ENCODE measurements around the gene SIK2. TPM values are rescaled to one million over a fixed set of nuclear protein-coding genes. Genes with fewer than 3 reads are reported as not detected.

SIK2 gene
- total and polyA plus RNA-seq, 9 of the 15 experiments (the other 6 are each of a cell fraction or from before 2014, with no cell fraction given): 0.74 to 11.6 (median 3.8) TPM

DNA sequence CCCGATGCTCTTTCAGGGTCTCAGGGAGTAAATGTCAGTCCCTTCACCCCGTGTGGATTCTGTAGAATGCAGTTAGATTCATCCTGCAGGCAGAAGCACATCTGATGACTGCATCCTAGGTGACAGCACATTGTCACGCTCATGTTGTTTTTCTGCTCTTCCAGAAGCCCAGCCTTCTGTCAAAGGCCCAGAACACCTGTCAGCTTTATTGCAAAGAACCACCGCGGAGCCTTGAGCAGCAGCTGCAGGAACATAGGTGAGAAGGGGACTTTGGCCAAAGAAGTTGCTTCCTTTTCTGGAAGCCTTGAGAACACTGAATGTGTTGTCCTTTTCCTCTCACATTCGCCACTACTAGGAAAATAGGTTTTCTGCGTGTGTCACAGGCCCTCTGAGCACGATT lies 120.3 kb downstream of the SIK2 start (continued):
- TF ChIP-seq, protein P1, sequence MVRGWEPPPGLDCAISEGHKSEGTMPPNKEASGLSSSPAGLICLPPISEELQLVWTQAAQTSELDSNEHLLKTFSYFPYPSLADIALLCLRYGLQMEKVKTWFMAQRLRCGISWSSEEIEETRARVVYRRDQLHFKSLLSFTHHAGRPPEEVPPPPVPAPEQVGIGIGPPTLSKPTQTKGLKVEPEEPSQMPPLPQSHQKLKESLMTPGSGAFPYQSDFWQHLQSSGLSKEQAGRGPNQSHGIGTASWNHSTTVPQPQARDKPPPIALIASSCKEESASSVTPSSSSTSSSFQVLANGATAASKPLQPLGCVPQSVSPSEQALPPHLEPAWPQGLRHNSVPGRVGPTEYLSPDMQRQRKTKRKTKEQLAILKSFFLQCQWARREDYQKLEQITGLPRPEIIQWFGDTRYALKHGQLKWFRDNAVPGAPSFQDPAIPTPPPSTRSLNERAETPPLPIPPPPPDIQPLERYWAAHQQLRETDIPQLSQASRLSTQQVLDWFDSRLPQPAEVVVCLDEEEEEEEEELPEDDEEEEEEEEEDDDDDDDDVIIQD (CRISPR knock-in tag; IDR thresholded peaks at IDR 0.05): no peak
- no peak for TF ChIP-seq ARHGAP35 (IDR thresholded peaks at IDR 0.05; ENCODE audit: partially characterized antibody)

DNA sequence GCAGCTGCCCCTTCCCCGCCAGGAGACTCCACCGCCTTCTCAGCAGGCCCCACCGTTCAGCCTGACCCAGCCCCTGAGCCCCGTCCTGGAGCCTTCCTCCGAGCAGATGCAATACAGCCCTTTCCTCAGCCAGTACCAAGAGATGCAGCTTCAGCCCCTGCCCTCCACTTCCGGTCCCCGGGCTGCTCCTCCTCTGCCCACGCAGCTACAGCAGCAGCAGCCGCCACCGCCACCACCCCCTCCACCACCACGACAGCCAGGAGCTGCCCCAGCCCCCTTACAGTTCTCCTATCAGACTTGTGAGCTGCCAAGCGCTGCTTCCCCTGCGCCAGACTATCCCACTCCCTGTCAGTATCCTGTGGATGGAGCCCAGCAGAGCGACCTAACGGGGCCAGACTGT lies 121.3 kb downstream of the SIK2 start:
- no peak for ATAC-seq
- no peak overlapping the region for H3K27ac ChIP-seq (ENCODE audit: extremely low read depth, low read depth, low read length)
- no peaks in the 10 kb centered on the region for H3K79me2 ChIP-seq (ENCODE audit: control insufficient read depth, insufficient read depth, low read length)
- H3K4me1 ChIP-seq (replicated peaks in 1 of 2; ENCODE audit: control insufficient read depth in 2 of 2, insufficient read depth in 2 of 2, low read length in 2 of 2): no peaks in the 10 kb centered on the region
- no peaks in the 10 kb centered on the region for H3K9me1 ChIP-seq (ENCODE audit: control insufficient read depth, insufficient read depth, low read length)
- TF ChIP-seq POLR2G (IDR thresholded peaks at IDR 0.05; ENCODE audit: low read depth, low read length) (peak; percentile 37; the same call in 1 of the 2 replicates), FOXM1 (IDR thresholded peaks at IDR 0.05; ENCODE audit: low read depth) (no peak), FOXM1 (CRISPR knock-in tag; IDR thresholded peaks at IDR 0.05; ENCODE audit: low read depth) (no peak)
- TF ChIP-seq, protein P2, sequence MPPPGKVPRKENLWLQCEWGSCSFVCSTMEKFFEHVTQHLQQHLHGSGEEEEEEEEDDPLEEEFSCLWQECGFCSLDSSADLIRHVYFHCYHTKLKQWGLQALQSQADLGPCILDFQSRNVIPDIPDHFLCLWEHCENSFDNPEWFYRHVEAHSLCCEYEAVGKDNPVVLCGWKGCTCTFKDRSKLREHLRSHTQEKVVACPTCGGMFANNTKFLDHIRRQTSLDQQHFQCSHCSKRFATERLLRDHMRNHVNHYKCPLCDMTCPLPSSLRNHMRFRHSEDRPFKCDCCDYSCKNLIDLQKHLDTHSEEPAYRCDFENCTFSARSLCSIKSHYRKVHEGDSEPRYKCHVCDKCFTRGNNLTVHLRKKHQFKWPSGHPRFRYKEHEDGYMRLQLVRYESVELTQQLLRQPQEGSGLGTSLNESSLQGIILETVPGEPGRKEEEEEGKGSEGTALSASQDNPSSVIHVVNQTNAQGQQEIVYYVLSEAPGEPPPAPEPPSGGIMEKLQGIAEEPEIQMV (tag; conservative IDR thresholded peaks at IDR 0.05; ENCODE audit: low read depth): no peak
- H3K36me3 ChIP-seq (ENCODE audit: control insufficient read depth, insufficient read depth, low read length): peaks cover 78% of the 10 kb centered on the region; the same call in 2 of the 3 replicates
- no TSS peak for BruUV-seq (replicated peaks)
- ChIA-PET POLR2A (interaction anchor here (1.0 to 1.7 kb wide), 3 partner anchors 9 to 25 kb away, joined by 3 to 5 read pairs (median 4); no protein-coding TSS in a partner anchor), CTCF (ENCODE audit: low intra/inter-chr PET ratio) (no interaction called here)
- H3K4me3 ChIP-seq: no peak overlapping the region
- no peak for FAIRE-seq
- DNase-seq (ENCODE audit: extremely low read depth in 1 of 4, low spot score in 3 of 4): no peak
- in situ Hi-C loops (cut with MboI): no loop called here
- no peak overlapping the region for H2AFZ ChIP-seq (ENCODE audit: low read depth, low read length)
- no peak overlapping the region for H3K4me2 ChIP-seq (ENCODE audit: insufficient read depth, low read length)
- H3K9me3 ChIP-seq (replicated peaks; ENCODE audit: control insufficient read depth, insufficient read depth, low read depth, low read length): no peaks in the 10 kb centered on the region
- WGBS (ENCODE audit: insufficient coverage, low coverage, missing lambda C conversion rate): 89% methylated on average over 6 of the region's 15 CpGs
- H4K20me1 ChIP-seq (replicated peaks; ENCODE audit: control insufficient read depth, insufficient read depth, low read length): 0 out of 2 replicates have a peak, but pooled peaks cover 2% of the 10 kb centered on the region
- intact Hi-C loops (cut with micrococcal nuclease): no loop called here
- H3K27me3 ChIP-seq (ENCODE audit: control insufficient read depth in 2 of 2, insufficient read depth in 2 of 2, low read length in 2 of 2): no peaks in the 10 kb centered on the region
- H3K9ac ChIP-seq (ENCODE audit: insufficient read depth in 1 of 2, low read depth in 2 of 2, low read length in 2 of 2): no peak overlapping the region
